ENCODE measurements around the gene ZSWIM2.

DNA sequence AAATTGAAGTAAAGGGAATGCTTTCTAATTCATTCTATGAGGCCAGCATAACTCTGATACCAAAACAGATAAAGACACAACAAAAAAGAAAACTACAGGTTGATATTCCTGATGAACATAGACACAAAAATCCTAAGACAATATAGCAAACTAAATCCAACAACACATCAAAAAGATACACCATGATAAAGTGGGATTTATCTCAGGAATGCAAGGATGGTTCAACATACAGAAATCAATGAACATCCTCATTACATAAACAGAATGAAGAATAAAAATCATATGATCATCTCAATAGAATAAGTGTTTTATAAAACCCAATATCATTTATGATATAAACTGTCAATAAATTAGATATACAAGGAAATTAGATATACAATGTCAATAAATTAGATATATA is 65.7 kb downstream of the ZSWIM2 start:
- no peak for TF ChIP-seq POLR2AphosphoS5 (IDR thresholded peaks at IDR 0.05; ENCODE audit: low read depth, low read length)
- TF ChIP-seq, protein P1, sequence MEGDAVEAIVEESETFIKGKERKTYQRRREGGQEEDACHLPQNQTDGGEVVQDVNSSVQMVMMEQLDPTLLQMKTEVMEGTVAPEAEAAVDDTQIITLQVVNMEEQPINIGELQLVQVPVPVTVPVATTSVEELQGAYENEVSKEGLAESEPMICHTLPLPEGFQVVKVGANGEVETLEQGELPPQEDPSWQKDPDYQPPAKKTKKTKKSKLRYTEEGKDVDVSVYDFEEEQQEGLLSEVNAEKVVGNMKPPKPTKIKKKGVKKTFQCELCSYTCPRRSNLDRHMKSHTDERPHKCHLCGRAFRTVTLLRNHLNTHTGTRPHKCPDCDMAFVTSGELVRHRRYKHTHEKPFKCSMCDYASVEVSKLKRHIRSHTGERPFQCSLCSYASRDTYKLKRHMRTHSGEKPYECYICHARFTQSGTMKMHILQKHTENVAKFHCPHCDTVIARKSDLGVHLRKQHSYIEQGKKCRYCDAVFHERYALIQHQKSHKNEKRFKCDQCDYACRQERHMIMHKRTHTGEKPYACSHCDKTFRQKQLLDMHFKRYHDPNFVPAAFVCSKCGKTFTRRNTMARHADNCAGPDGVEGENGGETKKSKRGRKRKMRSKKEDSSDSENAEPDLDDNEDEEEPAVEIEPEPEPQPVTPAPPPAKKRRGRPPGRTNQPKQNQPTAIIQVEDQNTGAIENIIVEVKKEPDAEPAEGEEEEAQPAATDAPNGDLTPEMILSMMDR (IDR thresholded peaks at IDR 0.05): no peak
- TF ChIP-seq EP300 (IDR thresholded peaks at IDR 0.05; ENCODE audit: borderline replicate concordance in 1 of 2, low read depth in 1 of 2, low read length in 1 of 2): no peak
- no peak for TF ChIP-seq IRF3 (IDR thresholded peaks at IDR 0.05; ENCODE audit: low read depth, low read length)
- no peak for TF ChIP-seq YY1 (IDR thresholded peaks at IDR 0.05; ENCODE audit: low read depth)
- no peak for TF ChIP-seq MAX (IDR thresholded peaks at IDR 0.05; ENCODE audit: low read depth)
- no peak for TF ChIP-seq NFIC (IDR thresholded peaks at IDR 0.05; ENCODE audit: borderline replicate concordance)
- TF ChIP-seq RCOR1 (IDR thresholded peaks at IDR 0.05; ENCODE audit: low read length): no peak
- TF ChIP-seq REST (IDR thresholded peaks at IDR 0.05; ENCODE audit: low read depth, low read length): no peak
- no peak for TF ChIP-seq GATA2 (CRISPR knock-in tag; IDR thresholded peaks at IDR 0.05)
- TF ChIP-seq SIN3A (IDR thresholded peaks at IDR 0.05; ENCODE audit: borderline replicate concordance, low read depth, low read length): no peak
- TF ChIP-seq TCF12 (IDR thresholded peaks at IDR 0.05): no peak
- TF ChIP-seq TAF1 (IDR thresholded peaks at IDR 0.05; ENCODE audit: borderline replicate concordance, low read depth, low read length): no peak
- TF ChIP-seq GABPA (IDR thresholded peaks at IDR 0.05; ENCODE audit: low read depth): no peak

Measured in SK-N-SH (cell line).